Neural progenitor cell (in vitro differentiated cells): Measurements from ENCODE around the gene LIN28B. TPM values are rescaled to one million over a fixed set of nuclear protein-coding genes. Genes with fewer than 3 reads are reported as not detected.

ENCODE experiments used
- DNase-seq: peaks from one replicate; pipeline ENCODE4 v3.0.0-alpha.2; 2016; ENCODE audit warnings: low spot score
- H2AFZ ChIP-seq: fragments of 200-600 bp; sonication (generic); replicated peaks from 2 replicates; pipeline ENCODE4 v1.6.1; 2016; ENCODE audit warnings: antibody characterized with exemption
- H3F3A ChIP-seq: fragments of 200-600 bp; sonication (generic); 2 replicates; pipeline ENCODE4 v1.6.1; 2016; ENCODE audit warnings: antibody characterized with exemption, low read depth
- H3K27ac ChIP-seq: fragments of 200-600 bp; sonication (generic); 2 replicates; pipeline ENCODE4 v1.5.1; 2016; ENCODE audit warnings: mild to moderate bottlenecking
- H3K27me3 ChIP-seq: fragments of 200-600 bp; sonication (generic); 2 replicates; pipeline ENCODE4 v1.6.1; 2016; ENCODE audit warnings: mild to moderate bottlenecking, moderate library complexity
- H3K36me3 ChIP-seq: fragments of 200-600 bp; sonication (generic); 2 replicates; pipeline ENCODE4 v1.5.1; 2016
- H3K4me1 ChIP-seq: fragments of 200-600 bp; sonication (generic); 2 replicates; pipeline ENCODE4 v1.6.1; 2016; ENCODE audit warnings: mixed run types
- H3K4me2 ChIP-seq: fragments of 200-600 bp; sonication (generic); 2 replicates; pipeline ENCODE4 v1.6.1; 2016
- H3K4me3 ChIP-seq: fragments of 200-600 bp; sonication (generic); 2 replicates; pipeline ENCODE4 v1.5.1; 2016
- H3K79me2 ChIP-seq: fragments of 200-600 bp; sonication (generic); 2 replicates; pipeline ENCODE4 v1.6.1; 2016; ENCODE audit warnings: low read depth
- H3K9ac ChIP-seq: fragments of 200-600 bp; sonication (generic); 2 replicates; pipeline ENCODE4 v1.6.1; 2016
- H3K9me3 ChIP-seq: fragments of 200-600 bp; sonication (generic); 2 replicates; pipeline ENCODE4 v1.5.1; 2016; ENCODE audit warnings: low read depth
- H4K20me1 ChIP-seq: fragments of 200-600 bp; sonication (generic); 2 replicates; pipeline ENCODE4 v1.6.1; 2016; ENCODE audit warnings: low read depth
- H3K27ac Mint-ChIP-seq: 3 replicates; pipeline ENCODE4 v1.8.0; 2021; ENCODE audit warnings: mixed read lengths
- H3K27me3 Mint-ChIP-seq: 2 replicates; pipeline ENCODE4 v1.8.0; 2022; ENCODE audit warnings: low read depth, mild to moderate bottlenecking, inconsistent platforms, moderate library complexity, mixed read lengths; ENCODE audit not compliant: insufficient read depth
- H3K36me3 Mint-ChIP-seq: 3 replicates; pipeline ENCODE4 v1.8.0; 2021; ENCODE audit warnings: mixed read lengths
- H3K4me1 Mint-ChIP-seq: 3 replicates; pipeline ENCODE4 v1.8.0; 2021; ENCODE audit warnings: mixed read lengths
- H3K4me3 Mint-ChIP-seq: 3 replicates; pipeline ENCODE4 v1.8.0; 2021; ENCODE audit warnings: mild to moderate bottlenecking, moderate library complexity, mixed read lengths
- H3K9me3 Mint-ChIP-seq: 3 replicates; pipeline ENCODE4 v1.8.0; 2020; ENCODE audit warnings: mixed read lengths
- EZH2 ChIP-seq: fragments of 200-600 bp; sonication (generic); IDR thresholded peaks from 2 replicates; pipeline ENCODE4 v1.6.1; 2017; ENCODE audit warnings: antibody characterized with exemption, mild to moderate bottlenecking, moderate library complexity
- EZH2phosphoT487 ChIP-seq: fragments of 200-600 bp; sonication (generic); IDR thresholded peaks from 2 replicates; pipeline ENCODE4 v1.6.1; 2017; ENCODE audit warnings: antibody characterized with exemption
- total RNA-seq: library from RNA; depleted of rRNA; stranded (reverse); fragments of >200 nt; gene quantifications from 2 replicates; pipeline ENCODE4 v1.2.3, GENCODE V29; 2015; ENCODE audit warnings: low replicate concordance
- TF ChIP-seq, protein P1 (sequence below): fragments of 200-600 bp; sonication (generic); IDR thresholded peaks from 2 replicates; pipeline ENCODE4 v1.5.1; 2017; ENCODE audit warnings: antibody characterized with exemption, mild to moderate bottlenecking

Gene LIN28B
- total RNA-seq, 1 donor from 2014 or later: 165 TPM

- Histone ChIP-seq H3K79me2 (peaks cover 71% of the 10 kb centered on the region), H3K27me3 (no peaks in the 10 kb centered on the region), H3K36me3 (peaks cover 15% of the 10 kb centered on the region), H3K9me3 (no peaks in the 10 kb centered on the region), H3K4me2 (peak overlapping the region; percentile 82), H3K4me3 (peak overlapping the region; percentile 65), H2AFZ (no peak overlapping the region), H3K27ac (peak overlapping the region; percentile 97), H3K9ac (peak overlapping the region; percentile 58), H3F3A (peaks cover 65% of the 10 kb centered on the region), H3K4me1 (peaks cover 43% of the 10 kb centered on the region), H4K20me1 (no peaks in the 10 kb centered on the region)
- no peaks in the 10 kb centered on the region for H3K27me3 Mint-ChIP-seq
- peak overlapping the region; percentile 98 for H3K4me3 Mint-ChIP-seq
- TF ChIP-seq, protein P1, sequence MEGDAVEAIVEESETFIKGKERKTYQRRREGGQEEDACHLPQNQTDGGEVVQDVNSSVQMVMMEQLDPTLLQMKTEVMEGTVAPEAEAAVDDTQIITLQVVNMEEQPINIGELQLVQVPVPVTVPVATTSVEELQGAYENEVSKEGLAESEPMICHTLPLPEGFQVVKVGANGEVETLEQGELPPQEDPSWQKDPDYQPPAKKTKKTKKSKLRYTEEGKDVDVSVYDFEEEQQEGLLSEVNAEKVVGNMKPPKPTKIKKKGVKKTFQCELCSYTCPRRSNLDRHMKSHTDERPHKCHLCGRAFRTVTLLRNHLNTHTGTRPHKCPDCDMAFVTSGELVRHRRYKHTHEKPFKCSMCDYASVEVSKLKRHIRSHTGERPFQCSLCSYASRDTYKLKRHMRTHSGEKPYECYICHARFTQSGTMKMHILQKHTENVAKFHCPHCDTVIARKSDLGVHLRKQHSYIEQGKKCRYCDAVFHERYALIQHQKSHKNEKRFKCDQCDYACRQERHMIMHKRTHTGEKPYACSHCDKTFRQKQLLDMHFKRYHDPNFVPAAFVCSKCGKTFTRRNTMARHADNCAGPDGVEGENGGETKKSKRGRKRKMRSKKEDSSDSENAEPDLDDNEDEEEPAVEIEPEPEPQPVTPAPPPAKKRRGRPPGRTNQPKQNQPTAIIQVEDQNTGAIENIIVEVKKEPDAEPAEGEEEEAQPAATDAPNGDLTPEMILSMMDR: no peak
- TF ChIP-seq EZH2 (no peak), EZH2phosphoT487 (peak; percentile 43)
- peak; percentile 91 for DNase-seq
- H3K9me3 Mint-ChIP-seq: peaks cover 3% of the 10 kb centered on the region
- peak overlapping the region; percentile 97 for H3K27ac Mint-ChIP-seq
- H3K36me3 Mint-ChIP-seq: peaks cover 5% of the 10 kb centered on the region
- peaks cover 19% of the 10 kb centered on the region for H3K4me1 Mint-ChIP-seq
These were observed 632 bp downstream of the LIN28B start for GRCh38 chr6:104957301-104958177.

- H3K36me3 Mint-ChIP-seq: peaks cover 7% of the 10 kb centered on the region
- H3K9me3 Mint-ChIP-seq: peaks cover 3% of the 10 kb centered on the region
- Histone ChIP-seq H3K27ac (peak overlapping the region; percentile 97), H3K36me3 (peaks cover 18% of the 10 kb centered on the region), H3K4me3 (peak overlapping the region; percentile 65), H3K4me2 (peak overlapping the region; percentile 82), H3K4me1 (peaks cover 40% of the 10 kb centered on the region), H4K20me1 (no peaks in the 10 kb centered on the region), H3K9ac (peak overlapping the region; percentile 58), H3K27me3 (no peaks in the 10 kb centered on the region), H3F3A (peaks cover 59% of the 10 kb centered on the region), H2AFZ (no peak overlapping the region), H3K79me2 (peaks cover 78% of the 10 kb centered on the region), H3K9me3 (no peaks in the 10 kb centered on the region)
- H3K27me3 Mint-ChIP-seq: no peaks in the 10 kb centered on the region
- H3K4me1 Mint-ChIP-seq: peaks cover 17% of the 10 kb centered on the region
- peak overlapping the region; percentile 97 for H3K27ac Mint-ChIP-seq
- DNase-seq: peak; percentile 25
- TF ChIP-seq, protein P1: no peak
- TF ChIP-seq EZH2phosphoT487 (no peak), EZH2 (no peak)
- H3K4me3 Mint-ChIP-seq: peak overlapping the region; percentile 98
These were observed 1.5 kb downstream of the LIN28B start for GRCh38 chr6:104958178-104959025.

GRCh38 chr6:104959026-104959858, 2.3 kb downstream of the LIN28B start:
- H3K4me1 ChIP-seq: peaks cover 40% of the 10 kb centered on the region
- TF ChIP-seq EZH2phosphoT487: no peak
- TF ChIP-seq, protein P1: no peak
- TF ChIP-seq EZH2: no peak
- peak overlapping the region; percentile 82 for H3K4me2 ChIP-seq
- H4K20me1 ChIP-seq: no peaks in the 10 kb centered on the region
- no peaks in the 10 kb centered on the region for H3K9me3 ChIP-seq
- Mint-ChIP-seq H3K27ac (peak overlapping the region; percentile 97), H3K4me1 (peaks cover 18% of the 10 kb centered on the region), H3K4me3 (peak overlapping the region; percentile 98), H3K36me3 (peaks cover 11% of the 10 kb centered on the region), H3K9me3 (peaks cover 4% of the 10 kb centered on the region), H3K27me3 (no peaks in the 10 kb centered on the region)
- H3K4me3 ChIP-seq: peak overlapping the region; percentile 65
- H3K36me3 ChIP-seq: peaks cover 22% of the 10 kb centered on the region
- H3K27ac ChIP-seq: peak overlapping the region; percentile 97
- no peak overlapping the region for H2AFZ ChIP-seq
- peak overlapping the region; percentile 58 for H3K9ac ChIP-seq
- no peaks in the 10 kb centered on the region for H3K27me3 ChIP-seq
- H3K79me2 ChIP-seq: peaks cover 86% of the 10 kb centered on the region
- DNase-seq: no peak
- H3F3A ChIP-seq: peaks cover 51% of the 10 kb centered on the region
